Neural progenitor cell (in vitro differentiated cells): ENCODE results near the gene FBXO7. TPM values are rescaled to one million over a fixed set of nuclear protein-coding genes. Genes with fewer than 3 reads are reported as not detected.

Experiments used
- DNase-seq: peaks from one replicate; pipeline ENCODE4 v3.0.0-alpha.2; 2016; ENCODE audit warnings: low spot score
- H2AFZ ChIP-seq: fragments of 200-600 bp; sonication (generic); replicated peaks from 2 replicates; pipeline ENCODE4 v1.6.1; 2016; ENCODE audit warnings: antibody characterized with exemption
- H3F3A ChIP-seq: fragments of 200-600 bp; sonication (generic); 2 replicates; pipeline ENCODE4 v1.6.1; 2016; ENCODE audit warnings: antibody characterized with exemption, low read depth
- H3K27ac ChIP-seq: fragments of 200-600 bp; sonication (generic); 2 replicates; pipeline ENCODE4 v1.5.1; 2016; ENCODE audit warnings: mild to moderate bottlenecking
- H3K27me3 ChIP-seq: fragments of 200-600 bp; sonication (generic); 2 replicates; pipeline ENCODE4 v1.6.1; 2016; ENCODE audit warnings: mild to moderate bottlenecking, moderate library complexity
- H3K36me3 ChIP-seq: fragments of 200-600 bp; sonication (generic); 2 replicates; pipeline ENCODE4 v1.5.1; 2016
- H3K4me1 ChIP-seq: fragments of 200-600 bp; sonication (generic); 2 replicates; pipeline ENCODE4 v1.6.1; 2016; ENCODE audit warnings: mixed run types
- H3K4me2 ChIP-seq: fragments of 200-600 bp; sonication (generic); 2 replicates; pipeline ENCODE4 v1.6.1; 2016
- H3K4me3 ChIP-seq: fragments of 200-600 bp; sonication (generic); 2 replicates; pipeline ENCODE4 v1.5.1; 2016
- H3K79me2 ChIP-seq: fragments of 200-600 bp; sonication (generic); 2 replicates; pipeline ENCODE4 v1.6.1; 2016; ENCODE audit warnings: low read depth
- H3K9ac ChIP-seq: fragments of 200-600 bp; sonication (generic); 2 replicates; pipeline ENCODE4 v1.6.1; 2016
- H3K9me3 ChIP-seq: fragments of 200-600 bp; sonication (generic); 2 replicates; pipeline ENCODE4 v1.5.1; 2016; ENCODE audit warnings: low read depth
- H4K20me1 ChIP-seq: fragments of 200-600 bp; sonication (generic); 2 replicates; pipeline ENCODE4 v1.6.1; 2016; ENCODE audit warnings: low read depth
- H3K27ac Mint-ChIP-seq: 3 replicates; pipeline ENCODE4 v1.8.0; 2021; ENCODE audit warnings: mixed read lengths
- H3K27me3 Mint-ChIP-seq: 2 replicates; pipeline ENCODE4 v1.8.0; 2022; ENCODE audit warnings: low read depth, mild to moderate bottlenecking, inconsistent platforms, moderate library complexity, mixed read lengths; ENCODE audit not compliant: insufficient read depth
- H3K36me3 Mint-ChIP-seq: 3 replicates; pipeline ENCODE4 v1.8.0; 2021; ENCODE audit warnings: mixed read lengths
- H3K4me1 Mint-ChIP-seq: 3 replicates; pipeline ENCODE4 v1.8.0; 2021; ENCODE audit warnings: mixed read lengths
- H3K4me3 Mint-ChIP-seq: 3 replicates; pipeline ENCODE4 v1.8.0; 2021; ENCODE audit warnings: mild to moderate bottlenecking, moderate library complexity, mixed read lengths
- H3K9me3 Mint-ChIP-seq: 3 replicates; pipeline ENCODE4 v1.8.0; 2020; ENCODE audit warnings: mixed read lengths
- CTCF ChIP-seq: fragments of 200-600 bp; sonication (generic); IDR thresholded peaks from 2 replicates; pipeline ENCODE4 v1.5.1; 2017; ENCODE audit warnings: antibody characterized with exemption, mild to moderate bottlenecking
- EZH2 ChIP-seq: fragments of 200-600 bp; sonication (generic); IDR thresholded peaks from 2 replicates; pipeline ENCODE4 v1.6.1; 2017; ENCODE audit warnings: antibody characterized with exemption, mild to moderate bottlenecking, moderate library complexity
- EZH2phosphoT487 ChIP-seq: fragments of 200-600 bp; sonication (generic); IDR thresholded peaks from 2 replicates; pipeline ENCODE4 v1.6.1; 2017; ENCODE audit warnings: antibody characterized with exemption
- total RNA-seq: library from RNA; depleted of rRNA; stranded (reverse); fragments of >200 nt; gene quantifications from 2 replicates; pipeline ENCODE4 v1.2.3, GENCODE V29; 2015; ENCODE audit warnings: low replicate concordance

FBXO7 gene
- total RNA-seq, 1 donor from 2014 or later, result 65.2 TPM

DNA sequence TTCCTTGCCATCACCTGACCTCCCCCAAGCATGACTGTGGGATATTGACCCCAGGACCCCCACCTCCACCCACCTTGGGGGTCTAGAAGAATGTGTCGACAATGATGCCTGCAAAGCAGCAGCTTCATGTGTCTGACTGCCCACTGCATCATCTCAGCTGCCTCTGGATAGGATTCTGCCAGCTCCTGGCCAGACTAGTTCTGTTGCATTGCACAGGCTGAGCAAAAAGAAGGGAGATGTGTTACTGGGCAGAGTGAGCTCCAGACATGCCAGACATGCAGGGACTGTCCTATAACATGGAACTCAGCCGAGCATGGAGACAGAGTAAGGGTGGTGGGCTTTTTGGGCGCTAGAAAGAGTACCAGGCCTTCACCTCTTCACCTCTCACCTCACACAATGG is 36.7 kb downstream of the FBXO7 start:
- peaks cover 12% of the 10 kb centered on the region for H3K4me1 ChIP-seq
- no peaks in the 10 kb centered on the region for H3F3A ChIP-seq
- no peaks in the 10 kb centered on the region for H3K4me1 Mint-ChIP-seq
- H3K9me3 Mint-ChIP-seq, result no peaks in the 10 kb centered on the region
- H3K4me3 ChIP-seq, result no peak overlapping the region
- no peaks in the 10 kb centered on the region for H3K36me3 ChIP-seq
- H2AFZ ChIP-seq, result no peak overlapping the region
- H3K27ac ChIP-seq, result no peak overlapping the region
- H3K27me3 ChIP-seq, result no peaks in the 10 kb centered on the region
- no peaks in the 10 kb centered on the region for H4K20me1 ChIP-seq
- H3K27me3 Mint-ChIP-seq, result peaks cover 10% of the 10 kb centered on the region
- no peak overlapping the region for H3K4me2 ChIP-seq
- H3K36me3 Mint-ChIP-seq, result no peaks in the 10 kb centered on the region
- DNase-seq, result no peak
- H3K27ac Mint-ChIP-seq, result no peak overlapping the region
- H3K79me2 ChIP-seq, result no peaks in the 10 kb centered on the region
- H3K9me3 ChIP-seq, result no peaks in the 10 kb centered on the region
- H3K9ac ChIP-seq, result no peak overlapping the region
- H3K4me3 Mint-ChIP-seq, result no peak overlapping the region
- TF ChIP-seq EZH2 (no peak), CTCF (no peak), EZH2phosphoT487 (no peak)

GRCh38 chr22:32511776-32512175 is 37.2 kb downstream of the FBXO7 start:
- no peak overlapping the region for H3K4me3 ChIP-seq
- no peak overlapping the region for H3K27ac ChIP-seq
- TF ChIP-seq EZH2phosphoT487 (no peak), CTCF (no peak), EZH2 (no peak)
- no peaks in the 10 kb centered on the region for H3K79me2 ChIP-seq
- H3K27me3 Mint-ChIP-seq, result peaks cover 10% of the 10 kb centered on the region
- no peaks in the 10 kb centered on the region for H3K36me3 ChIP-seq
- H2AFZ ChIP-seq, result no peak overlapping the region
- no peaks in the 10 kb centered on the region for H3K27me3 ChIP-seq
- H3F3A ChIP-seq, result no peaks in the 10 kb centered on the region
- no peaks in the 10 kb centered on the region for H3K9me3 Mint-ChIP-seq
- H3K4me1 Mint-ChIP-seq, result no peaks in the 10 kb centered on the region
- no peak overlapping the region for H3K4me3 Mint-ChIP-seq
- H3K9ac ChIP-seq, result no peak overlapping the region
- peaks cover 12% of the 10 kb centered on the region for H3K4me1 ChIP-seq
- no peak overlapping the region for H3K27ac Mint-ChIP-seq
- no peak overlapping the region for H3K4me2 ChIP-seq
- no peaks in the 10 kb centered on the region for H4K20me1 ChIP-seq
- DNase-seq, result no peak
- no peaks in the 10 kb centered on the region for H3K9me3 ChIP-seq
- no peaks in the 10 kb centered on the region for H3K36me3 Mint-ChIP-seq

DNA sequence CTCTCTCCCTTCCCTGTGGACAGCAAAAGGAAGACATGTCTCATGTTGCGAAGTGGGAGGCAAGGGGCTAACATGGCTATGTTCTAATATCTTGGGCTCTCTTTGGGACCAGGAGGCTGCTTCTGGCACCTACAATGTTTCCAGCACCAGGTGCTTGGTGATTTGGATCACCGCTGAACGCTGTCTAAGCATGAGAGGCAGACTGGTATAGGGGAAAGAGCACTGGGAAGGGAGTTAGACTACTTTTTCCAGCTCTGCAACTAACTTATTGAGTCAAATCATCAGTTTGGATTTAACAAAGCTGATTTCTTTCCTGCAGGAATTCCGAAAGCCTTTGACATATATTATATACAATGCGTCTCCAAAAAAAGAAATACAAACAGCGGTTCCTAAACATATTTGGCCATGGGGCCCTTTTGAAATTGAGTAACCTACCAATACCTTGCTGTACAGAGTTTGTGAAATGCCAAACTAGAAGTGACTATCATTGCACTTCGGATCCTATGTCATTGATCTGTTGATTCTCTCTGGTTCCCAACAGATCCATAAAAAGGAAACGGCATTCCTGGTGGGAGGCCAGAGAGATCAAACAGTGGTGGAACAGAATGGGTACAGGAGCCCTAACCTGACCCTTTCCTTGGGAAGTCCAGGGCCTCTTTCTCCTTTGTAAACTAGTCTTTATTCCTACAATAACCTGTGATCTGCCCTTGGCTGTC is 37.8 kb downstream of the FBXO7 start:
- Histone ChIP-seq H3K9ac (no peak overlapping the region), H3K27me3 (no peaks in the 10 kb centered on the region), H3K27ac (no peak overlapping the region), H3K36me3 (no peaks in the 10 kb centered on the region), H3K9me3 (no peaks in the 10 kb centered on the region), H3K79me2 (no peaks in the 10 kb centered on the region), H4K20me1 (no peaks in the 10 kb centered on the region), H3K4me1 (peaks cover 12% of the 10 kb centered on the region), H3K4me3 (no peak overlapping the region), H3F3A (no peaks in the 10 kb centered on the region), H3K4me2 (no peak overlapping the region), H2AFZ (no peak overlapping the region)
- no peak for DNase-seq
- Mint-ChIP-seq H3K27me3 (peaks cover 10% of the 10 kb centered on the region), H3K4me1 (no peaks in the 10 kb centered on the region), H3K36me3 (no peaks in the 10 kb centered on the region), H3K27ac (no peak overlapping the region), H3K4me3 (no peak overlapping the region), H3K9me3 (no peaks in the 10 kb centered on the region)
- TF ChIP-seq CTCF (no peak), EZH2 (no peak), EZH2phosphoT487 (no peak)
